GM18498 (cell line): ENCODE results near the gene NOP16.
"Not testable (repeated sequence)": the region's sequence is repeated elsewhere in the genome, so short reads cannot be mapped to it uniquely, and the experiment has no call there.

Experiments used
- ATAC-seq: cut with Tn5 transposase; IDR thresholded peaks from one replicate; pipeline ENCODE4 v1.9.1; 2021; ENCODE audit warnings: mild to moderate bottlenecking, moderate library complexity; ENCODE audit not compliant: unreplicated experiment

The NOP16 gene

GRCh38 chr5:176410486-176411180, 22.2 kb upstream of the NOP16 start:
- ATAC-seq, result no peak

DNA sequence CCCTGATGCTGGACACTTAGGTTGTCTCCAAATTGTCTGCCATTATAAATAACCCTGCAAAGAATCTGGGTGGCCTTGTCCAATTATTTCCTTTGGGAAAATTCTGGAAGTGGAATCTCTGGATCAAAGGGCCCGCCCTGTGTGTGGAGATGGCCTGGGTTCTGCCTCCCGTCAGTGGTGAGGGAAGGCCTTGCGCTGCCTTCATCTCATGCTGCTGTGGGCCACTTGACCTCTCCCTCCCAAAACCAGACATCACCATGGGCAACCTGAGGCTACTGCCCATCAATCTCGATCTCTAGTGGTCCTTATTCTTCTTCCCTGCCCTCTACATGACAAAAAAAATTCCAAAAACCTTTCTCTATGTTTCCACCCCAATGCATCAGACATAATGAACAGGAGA, 21.4 kb upstream of the NOP16 start:
- no peak for ATAC-seq

DNA sequence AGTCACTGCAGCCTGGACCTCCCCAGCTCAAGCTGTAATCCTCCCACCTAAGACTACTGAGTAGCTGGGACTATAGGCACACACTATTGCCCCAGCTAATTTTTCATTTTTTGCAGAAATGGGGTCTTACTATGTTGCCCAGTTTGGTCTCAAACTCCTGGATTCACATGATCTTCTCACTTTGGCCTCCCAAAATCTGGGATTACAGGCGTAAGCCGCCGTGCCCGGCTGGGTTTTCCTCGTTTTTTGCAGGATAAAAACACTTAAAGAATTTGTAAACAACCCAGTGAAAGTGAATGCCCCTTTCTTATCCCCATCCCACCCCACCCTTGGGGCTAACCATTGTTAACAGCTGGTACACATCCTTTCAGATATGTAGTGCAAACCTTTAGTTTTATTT, 20.2 kb upstream of the NOP16 start:
- no peak for ATAC-seq

- ATAC-seq, result not testable (repeated sequence)
These were observed 19.8 kb upstream of the NOP16 start for GRCh38 chr5:176408252-176408573.

GRCh38 chr5:176407456-176408251, 19.3 kb upstream of the NOP16 start:
- ATAC-seq, result no peak

DNA sequence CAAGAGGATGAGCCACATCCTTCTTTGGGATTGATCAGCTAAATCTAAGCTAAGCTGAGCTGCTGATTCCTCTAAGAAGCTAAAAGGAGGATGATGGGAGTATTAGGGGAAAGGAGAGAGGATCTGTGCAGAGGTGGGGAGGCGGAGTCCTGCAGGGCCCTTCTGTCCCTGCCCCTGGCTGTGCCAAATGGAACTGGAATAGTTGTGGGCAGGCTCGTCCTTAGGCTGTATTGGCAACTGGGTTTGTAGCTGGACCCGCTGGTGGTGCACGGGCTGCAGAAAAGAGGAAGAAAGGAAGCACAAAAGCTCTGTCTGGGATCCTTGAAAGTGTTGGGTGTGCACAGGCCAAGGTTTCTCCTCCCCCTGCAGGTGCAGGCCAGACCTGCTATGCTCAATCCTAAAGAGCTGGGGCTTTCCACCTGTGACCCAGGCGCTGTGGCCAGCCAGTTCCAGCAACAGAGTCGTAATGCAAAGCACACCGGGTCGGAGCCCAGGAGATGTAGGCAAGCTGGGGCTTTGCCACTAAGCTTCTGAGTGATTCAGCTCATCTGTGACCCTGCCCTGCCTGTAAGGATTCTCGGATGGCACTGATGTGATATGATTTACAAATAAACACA, 18.1 kb upstream of the NOP16 start:
- ATAC-seq, result no peak

- ATAC-seq, result no peak
These were observed 17.4 kb upstream of the NOP16 start for GRCh38 chr5:176405656-176406435.

- no peak for ATAC-seq
These were observed 13.1 kb upstream of the NOP16 start for GRCh38 chr5:176401281-176402205.

DNA sequence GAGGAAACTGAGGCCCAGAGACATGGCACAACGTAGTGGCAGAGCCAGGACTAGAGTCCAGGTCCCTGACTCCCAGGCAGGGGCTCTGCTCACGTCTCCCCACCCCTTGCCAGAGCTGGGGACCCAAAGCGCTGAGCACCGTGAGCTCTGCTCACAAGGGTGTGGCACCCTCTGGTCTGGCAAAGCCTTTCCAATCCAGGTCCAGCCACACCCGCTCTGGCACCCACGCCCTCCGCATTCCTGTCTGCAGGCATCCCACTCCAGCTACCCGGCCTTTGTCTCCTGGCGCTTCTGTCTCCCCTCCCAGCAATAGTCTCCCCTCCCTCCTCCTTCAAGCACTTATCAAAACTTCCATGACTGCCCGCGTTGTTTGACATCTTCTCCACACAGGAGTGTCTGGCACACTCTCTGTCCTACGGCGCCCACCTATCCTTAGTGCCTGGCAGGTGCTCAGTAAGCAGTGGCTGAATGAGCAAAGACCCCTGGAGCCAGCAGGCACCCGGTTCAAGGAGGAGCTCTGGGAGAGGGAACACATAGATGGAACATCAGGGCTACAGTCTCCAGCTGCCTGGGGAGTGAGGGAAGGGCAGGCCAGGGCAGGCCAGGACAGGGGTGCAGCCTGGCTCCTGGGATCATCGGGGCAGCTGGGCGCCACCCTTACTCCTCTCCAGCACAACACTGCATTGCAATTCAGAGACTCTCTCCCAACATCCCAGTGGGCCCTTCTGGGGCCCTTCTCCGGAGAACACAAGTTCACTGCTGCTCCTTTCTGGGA, 12.2 kb upstream of the NOP16 start:
- no peak for ATAC-seq

DNA sequence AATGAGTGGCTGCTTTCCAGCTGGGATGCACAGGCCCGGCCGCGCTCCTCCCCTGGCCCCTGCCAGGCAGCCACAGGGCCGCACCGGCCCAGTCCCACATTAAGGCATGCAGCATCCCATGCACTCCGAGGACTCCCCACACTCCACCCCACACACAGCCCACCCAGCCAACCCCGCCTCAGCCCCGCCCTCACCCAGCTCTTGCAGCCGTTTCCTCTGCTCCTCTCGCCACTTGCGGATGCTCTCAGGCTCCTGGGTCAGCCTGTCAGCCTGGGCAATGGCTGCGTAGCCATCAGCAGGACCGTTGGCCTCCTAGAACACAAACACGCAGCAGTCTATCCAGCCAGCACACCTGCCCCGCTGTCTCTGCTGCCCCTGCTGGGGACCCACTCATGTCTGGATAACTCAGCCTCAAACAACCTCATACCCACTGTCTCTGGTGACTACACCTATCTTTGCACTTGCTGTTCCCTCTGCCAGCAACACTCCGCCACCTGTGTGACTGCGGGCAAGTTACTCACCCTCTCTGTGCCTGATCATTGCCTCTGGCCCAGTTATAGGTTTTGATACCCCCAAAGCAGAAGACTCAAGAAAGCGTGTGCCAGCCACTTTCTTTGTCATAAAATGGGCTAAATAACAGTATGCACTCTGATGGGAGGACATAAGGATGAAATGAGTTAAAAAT, 9.5 kb upstream of the NOP16 start:
- no peak for ATAC-seq

DNA sequence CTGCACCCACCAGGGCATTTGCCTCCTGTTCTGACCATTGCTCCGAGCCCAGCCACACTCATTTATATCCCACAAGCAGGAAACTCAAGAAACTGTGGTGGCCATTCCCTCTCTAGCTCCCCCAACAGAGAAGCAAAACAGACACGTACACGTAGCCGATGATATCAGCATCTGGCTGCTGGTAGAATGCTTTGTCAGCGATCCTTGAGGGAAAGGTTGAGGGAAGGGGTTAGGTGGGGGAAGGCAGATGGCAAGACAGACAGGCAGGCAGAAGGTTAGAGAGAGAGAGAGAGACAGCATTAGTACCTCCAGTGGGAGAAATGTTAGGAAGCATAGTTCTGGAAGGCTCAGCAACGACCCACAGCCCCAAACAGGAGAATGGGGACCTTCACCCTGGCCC, 7.9 kb upstream of the NOP16 start:
- ATAC-seq, result no peak

DNA sequence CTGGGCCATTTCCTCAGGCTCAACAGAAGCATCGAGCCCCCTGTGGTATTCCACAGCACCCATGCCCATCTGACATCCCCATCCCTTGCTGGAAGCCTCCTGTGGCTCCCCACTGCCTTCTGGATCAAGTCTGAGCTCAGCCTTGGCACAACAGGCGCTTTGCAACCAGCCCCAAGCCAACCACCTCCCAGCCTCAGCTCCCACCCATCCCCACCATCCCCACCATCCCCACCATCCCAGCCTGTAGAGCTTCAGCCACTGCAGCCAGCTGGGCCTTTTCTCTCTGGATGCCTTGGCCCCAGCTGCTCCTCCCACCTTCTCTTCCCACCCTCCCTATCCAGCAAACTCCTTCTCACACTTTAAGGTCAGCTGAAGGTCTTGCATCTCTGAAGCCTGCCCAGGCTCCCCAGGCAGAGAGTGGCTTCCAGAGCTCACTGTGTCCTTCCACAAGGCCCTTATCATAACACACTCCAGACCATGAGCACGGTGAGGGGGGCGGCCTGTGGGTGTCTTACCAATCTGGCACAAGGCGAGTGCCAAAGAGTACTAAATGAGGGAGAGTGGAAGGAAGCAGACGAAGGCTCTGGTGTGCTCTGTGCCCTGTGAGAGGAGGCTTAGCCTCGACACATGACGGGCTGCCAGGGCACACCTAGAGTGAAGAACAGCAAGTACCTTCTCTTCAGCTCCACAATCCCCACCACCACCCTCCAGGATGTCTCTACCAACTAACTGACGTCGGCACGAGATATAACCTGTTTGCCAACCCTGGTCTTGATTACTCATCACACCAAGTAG, 6.7 kb upstream of the NOP16 start:
- no peak for ATAC-seq

DNA sequence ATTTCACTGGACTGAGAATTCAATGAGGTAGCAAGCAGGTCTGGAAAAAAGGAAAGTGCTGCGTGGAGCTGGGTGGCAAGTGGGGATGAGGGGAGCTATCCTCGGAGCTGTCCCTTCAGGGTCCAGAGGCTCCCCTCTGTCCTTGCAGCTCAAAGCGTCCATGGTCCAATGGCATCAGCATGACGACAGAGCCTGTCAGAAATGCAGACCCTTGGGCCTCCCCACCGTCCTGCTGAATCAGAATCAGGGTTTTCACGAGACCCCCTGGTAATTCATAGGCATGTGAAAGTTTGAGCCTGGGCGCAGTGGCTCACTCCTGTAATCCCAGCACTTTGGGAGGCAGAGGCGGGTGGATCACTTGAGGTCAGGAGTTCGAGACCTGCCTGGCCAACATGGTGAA, 5.7 kb upstream of the NOP16 start:
- no peak for ATAC-seq

DNA sequence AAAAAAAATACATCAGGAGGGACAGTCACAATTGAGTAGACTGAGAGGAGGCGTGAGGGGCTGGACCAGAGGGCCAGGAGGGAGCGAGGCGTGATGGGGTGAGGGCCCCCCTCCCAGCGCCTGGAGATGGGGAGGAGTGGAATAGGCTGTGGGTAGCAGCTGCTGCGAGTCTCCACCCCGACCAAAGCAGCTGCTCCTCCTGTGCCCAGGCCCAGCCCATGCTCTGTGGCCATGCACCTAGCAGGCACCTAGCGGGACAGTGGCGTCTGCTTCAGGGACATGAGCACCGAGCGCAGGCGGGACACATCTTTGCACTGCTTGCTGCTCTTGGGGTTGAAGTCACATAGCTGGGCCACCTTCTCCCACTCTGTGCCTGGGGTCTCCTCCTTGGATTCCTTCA, 4.1 kb upstream of the NOP16 start:
- no peak for ATAC-seq

GRCh38 chr5:176391999-176392398, 3.6 kb upstream of the NOP16 start:
- ATAC-seq, result no peak

GRCh38 chr5:176391479-176391878, 3.1 kb upstream of the NOP16 start:
- no peak for ATAC-seq

DNA sequence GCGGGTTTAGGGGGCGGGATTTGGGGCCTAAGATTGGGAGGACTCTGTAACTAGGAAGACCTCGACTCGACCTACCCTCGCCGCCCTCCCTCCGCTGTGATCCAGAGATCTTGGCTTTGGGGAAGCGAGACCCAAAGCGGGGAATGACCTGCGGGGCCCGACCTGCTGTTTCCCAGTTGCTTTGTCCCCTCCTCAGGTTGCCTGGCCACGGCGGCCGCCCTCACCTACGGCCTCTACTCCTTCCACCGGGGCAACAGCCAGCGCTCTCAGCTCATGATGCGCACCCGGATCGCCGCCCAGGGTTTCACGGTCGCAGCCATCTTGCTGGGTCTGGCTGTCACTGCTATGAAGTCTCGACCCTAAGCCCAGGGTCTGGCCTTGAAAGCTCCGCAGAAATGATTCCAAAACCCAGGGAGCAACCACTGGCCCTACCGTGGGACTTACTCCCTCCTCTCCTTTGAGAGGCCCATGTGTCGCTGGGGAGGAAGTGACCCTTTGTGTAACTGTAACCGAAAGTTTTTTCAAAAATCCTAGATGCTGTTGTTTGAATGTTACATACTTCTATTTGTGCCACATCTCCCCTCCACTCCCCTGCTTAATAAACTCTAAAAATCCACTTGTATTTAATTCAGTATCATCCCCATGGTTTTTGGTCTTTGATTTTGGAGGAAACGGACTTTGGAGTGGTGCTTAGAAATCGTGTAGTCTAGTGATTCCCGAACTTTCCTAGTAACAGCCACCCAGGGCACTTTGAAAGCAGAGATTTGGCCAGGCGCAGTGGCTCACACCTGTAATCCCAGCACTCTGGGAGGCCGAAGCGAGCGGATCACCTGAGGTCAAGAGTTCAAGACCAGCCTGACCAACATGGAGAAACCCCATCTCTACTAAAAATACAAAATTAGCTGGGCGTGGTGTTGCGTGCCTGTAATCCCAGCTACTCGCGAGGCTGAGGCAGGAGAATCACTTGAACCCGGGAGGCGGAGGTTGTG, 1.0 kb upstream of the NOP16 start:
- peak; percentile 30 for ATAC-seq
